Neural cell (in vitro differentiated cells): ENCODE measurements around the gene RPL34. TPM values are rescaled to one million over a fixed set of nuclear protein-coding genes. Genes with fewer than 3 reads are reported as not detected.

Source experiments
- H2AFZ ChIP-seq: fragments of 200-600, 300-800 bp; sonication (generic), shearing (Covaris generic); 2 replicates; pipeline ENCODE4 v1.6.0; 2014; ENCODE audit warnings: low read depth, mild to moderate bottlenecking, antibody characterized with exemption, low read length, moderate library complexity
- H3F3A ChIP-seq: fragments of 200-600 bp; shearing (Covaris generic); 2 replicates; pipeline ENCODE4 v1.6.1; 2016; ENCODE audit warnings: mild to moderate bottlenecking, moderate library complexity, mixed read lengths, antibody characterized with exemption, low read length; ENCODE audit not compliant: insufficient read depth, poor library complexity, severe bottlenecking
- H3K27ac ChIP-seq: fragments of 200-600, 300-800 bp; sonication (generic), shearing (Covaris generic); 2 replicates; pipeline ENCODE4 v1.5.1; 2014; ENCODE audit warnings: mild to moderate bottlenecking, low read length, moderate library complexity
- H3K27me3 ChIP-seq: fragments of 300-800, 200-600 bp; sonication (generic), shearing (Covaris generic); 2 replicates; pipeline ENCODE4 v1.6.0; 2014; ENCODE audit warnings: mild to moderate bottlenecking, low read depth, low read length, moderate library complexity; ENCODE audit not compliant: insufficient read depth
- H3K36me3 ChIP-seq: fragments of 300-800, 200-600 bp; sonication (generic), shearing (Covaris generic); 2 replicates; pipeline ENCODE4 v1.5.1; 2014; ENCODE audit warnings: mild to moderate bottlenecking, antibody characterized with exemption, low read length, moderate library complexity; ENCODE audit not compliant: insufficient read depth
- H3K4me2 ChIP-seq: fragments of 300-800, 200-600 bp; sonication (generic), shearing (Covaris generic); 2 replicates; pipeline ENCODE4 v1.6.0; 2014; ENCODE audit warnings: mild to moderate bottlenecking, low read length
- H3K4me3 ChIP-seq: fragments of 300-800, 200-600 bp; sonication (generic), shearing (Covaris generic); 2 replicates; pipeline ENCODE4 v1.5.1; 2014; ENCODE audit warnings: mild to moderate bottlenecking, low read length, moderate library complexity
- H3K79me2 ChIP-seq: fragments of 200-600 bp; shearing (Covaris generic); replicated peaks from 2 replicates; pipeline ENCODE4 v1.6.0; 2014; ENCODE audit warnings: mild to moderate bottlenecking, low read length, moderate library complexity; ENCODE audit not compliant: insufficient read depth
- H3K9ac ChIP-seq: fragments of 300-800, 200-600 bp; sonication (generic), shearing (Covaris generic); 2 replicates; pipeline ENCODE4 v1.6.1; 2016; ENCODE audit warnings: mild to moderate bottlenecking, low read length, mixed read lengths
- H3K9me2 ChIP-seq: fragments of 200-600 bp; shearing (Covaris generic); 2 replicates; pipeline ENCODE4 v1.6.1; 2016; ENCODE audit warnings: mild to moderate bottlenecking, low read length, mixed read lengths; ENCODE audit not compliant: insufficient read depth
- H3K9me3 ChIP-seq: fragments of 200-600, 300-800 bp; sonication (generic), shearing (Covaris generic); 2 replicates; pipeline ENCODE4 v1.6.1; 2016; ENCODE audit warnings: mild to moderate bottlenecking, mixed run types, low read length, moderate library complexity, mixed read lengths
- H4K20me1 ChIP-seq: fragments of 200-600 bp; shearing (Covaris generic); 2 replicates; pipeline ENCODE4 v1.6.1; 2016; ENCODE audit warnings: mild to moderate bottlenecking, mixed run types; ENCODE audit not compliant: insufficient read depth
- CTCF ChIP-seq: fragments of 450-650 bp; IDR thresholded peaks from 2 replicates; pipeline ENCODE4 v1.5.1; 2014; ENCODE audit warnings: antibody characterized with exemption, mild to moderate bottlenecking, moderate library complexity; ENCODE audit not compliant: poor library complexity, severe bottlenecking
- EP300 ChIP-seq: fragments of 450-650 bp; conservative IDR thresholded peaks from 2 replicates; pipeline ENCODE4 v1.6.1; 2014; ENCODE audit warnings: antibody characterized with exemption, mild to moderate bottlenecking, moderate library complexity; ENCODE audit not compliant: poor library complexity, severe bottlenecking
- EZH2 ChIP-seq: fragments of 200-600, 300-800 bp; shearing (Covaris generic), sonication (generic); IDR thresholded peaks from 2 replicates; pipeline ENCODE4 v1.6.1; 2014; ENCODE audit warnings: antibody characterized with exemption, low read length, borderline replicate concordance, mild to moderate bottlenecking; ENCODE audit not compliant: insufficient read depth, poor library complexity, severe bottlenecking
- MXI1 ChIP-seq: fragments of 450-650 bp; conservative IDR thresholded peaks from 2 replicates; pipeline ENCODE4 v1.6.1; 2014; ENCODE audit warnings: antibody characterized with exemption, mild to moderate bottlenecking; ENCODE audit not compliant: poor library complexity, severe bottlenecking
- POLR2AphosphoS5 ChIP-seq: IDR thresholded peaks from 2 replicates; pipeline ENCODE4 v1.6.1; 2012
- RAD21 ChIP-seq: fragments of 450-650 bp; conservative IDR thresholded peaks from 2 replicates; pipeline ENCODE4 v1.6.1; 2014; ENCODE audit warnings: antibody characterized with exemption, mild to moderate bottlenecking, moderate library complexity
- REST ChIP-seq: IDR thresholded peaks from 2 replicates; pipeline ENCODE4 v1.6.1; 2012; ENCODE audit warnings: borderline replicate concordance
- SMC3 ChIP-seq: fragments of 450-650 bp; conservative IDR thresholded peaks from 2 replicates; pipeline ENCODE4 v1.6.1; 2014; ENCODE audit warnings: antibody characterized with exemption, mild to moderate bottlenecking, moderate library complexity; ENCODE audit not compliant: poor library complexity
- TAF1 ChIP-seq: IDR thresholded peaks from 2 replicates; pipeline ENCODE4 v1.6.1; 2012; ENCODE audit warnings: low read depth
- polyA plus RNA-seq: library from polyadenylated mRNA; depleted of rRNA; stranded (reverse); fragments of >200 nt; gene quantifications from 2 replicates; pipeline ENCODE4 v1.2.3, GENCODE V29; 2014

The RPL34 gene
- polyA plus RNA-seq, 1 donor from 2014 or later: 2,458 TPM

- TF ChIP-seq TAF1 (no peak), SMC3 (no peak), EP300 (no peak)
Measured at GRCh38 chr4:108624263-108625056, 4.1 kb downstream of the RPL34 start.

GRCh38 chr4:108626056-108626455, 5.7 kb downstream of the RPL34 start:
- Histone ChIP-seq H3K4me3 (no peak overlapping the region), H3K27me3 (no peaks in the 10 kb centered on the region), H3K9me3 (no peaks in the 10 kb centered on the region), H4K20me1 (no peaks in the 10 kb centered on the region), H3K4me2 (no peak overlapping the region), H3K79me2 (peaks cover 9% of the 10 kb centered on the region), H3K36me3 (peaks cover 9% of the 10 kb centered on the region), H3K27ac (no peak overlapping the region), H3K9me2 (no peaks in the 10 kb centered on the region), H2AFZ (no peak overlapping the region), H3K9ac (no peak overlapping the region), H3F3A (no peaks in the 10 kb centered on the region)
- no peak for TF ChIP-seq RAD21
- TF ChIP-seq POLR2AphosphoS5: no peak
- TF ChIP-seq REST: no peak
- TF ChIP-seq CTCF: no peak

More at GRCh38 chr4:108624263-108625056, 4.1 kb downstream of the RPL34 start:
- H3K27ac ChIP-seq: no peak overlapping the region
- H3K4me3 ChIP-seq: no peak overlapping the region
- no peaks in the 10 kb centered on the region for H3K27me3 ChIP-seq
- no peak overlapping the region for H3K4me2 ChIP-seq
- H4K20me1 ChIP-seq: no peaks in the 10 kb centered on the region
- H3K9ac ChIP-seq: no peak overlapping the region
- no peaks in the 10 kb centered on the region for H3K9me2 ChIP-seq
- H3K9me3 ChIP-seq: no peaks in the 10 kb centered on the region
- H3F3A ChIP-seq: no peaks in the 10 kb centered on the region
- no peak overlapping the region for H2AFZ ChIP-seq
- H3K36me3 ChIP-seq: no peaks in the 10 kb centered on the region
- H3K79me2 ChIP-seq: peaks cover 13% of the 10 kb centered on the region

- H3K4me2 ChIP-seq: no peak overlapping the region
- H3K9me2 ChIP-seq: no peaks in the 10 kb centered on the region
- no peaks in the 10 kb centered on the region for H3F3A ChIP-seq
- H3K9ac ChIP-seq: no peak overlapping the region
- H3K27me3 ChIP-seq: no peaks in the 10 kb centered on the region
- H3K36me3 ChIP-seq: peaks cover 9% of the 10 kb centered on the region
- H2AFZ ChIP-seq: no peak overlapping the region
- TF ChIP-seq EP300 (no peak), RAD21 (no peak), SMC3 (no peak), MXI1 (no peak), EZH2 (no peak), TAF1 (no peak), CTCF (no peak), REST (no peak), POLR2AphosphoS5 (no peak)
- no peaks in the 10 kb centered on the region for H3K79me2 ChIP-seq
- H4K20me1 ChIP-seq: no peaks in the 10 kb centered on the region
- H3K27ac ChIP-seq: no peak overlapping the region
- no peak overlapping the region for H3K4me3 ChIP-seq
- H3K9me3 ChIP-seq: no peaks in the 10 kb centered on the region
Measured at GRCh38 chr4:108628411-108628810, 8.0 kb downstream of the RPL34 start.
